HG03175 (cell line): ENCODE results near the gene NAA40.

ENCODE experiments used
- ATAC-seq: cut with Tn5 transposase; IDR thresholded peaks from one replicate; pipeline ENCODE4 v1.9.1; 2021; ENCODE audit warnings: mild to moderate bottlenecking, moderate library complexity; ENCODE audit not compliant: unreplicated experiment

Gene NAA40

DNA sequence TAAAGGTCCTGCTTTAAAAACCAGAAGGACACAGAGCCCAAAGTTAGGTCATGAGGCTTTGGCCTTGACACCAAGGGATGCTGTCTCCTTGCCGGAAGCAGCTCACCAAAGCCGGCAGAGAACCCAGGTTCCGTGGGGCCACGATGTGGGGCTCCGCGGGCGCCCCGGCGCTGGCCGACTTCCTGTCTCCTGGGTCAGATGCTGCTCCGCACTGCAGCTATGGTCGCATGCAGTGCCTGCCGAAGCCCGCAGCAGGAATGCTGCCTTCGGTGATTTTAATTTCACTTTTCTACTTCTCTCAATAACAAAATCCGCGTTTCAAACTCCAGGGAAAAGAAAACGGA is 47.0 kb downstream of the NAA40 start:
- peak; percentile 53 for ATAC-seq

DNA sequence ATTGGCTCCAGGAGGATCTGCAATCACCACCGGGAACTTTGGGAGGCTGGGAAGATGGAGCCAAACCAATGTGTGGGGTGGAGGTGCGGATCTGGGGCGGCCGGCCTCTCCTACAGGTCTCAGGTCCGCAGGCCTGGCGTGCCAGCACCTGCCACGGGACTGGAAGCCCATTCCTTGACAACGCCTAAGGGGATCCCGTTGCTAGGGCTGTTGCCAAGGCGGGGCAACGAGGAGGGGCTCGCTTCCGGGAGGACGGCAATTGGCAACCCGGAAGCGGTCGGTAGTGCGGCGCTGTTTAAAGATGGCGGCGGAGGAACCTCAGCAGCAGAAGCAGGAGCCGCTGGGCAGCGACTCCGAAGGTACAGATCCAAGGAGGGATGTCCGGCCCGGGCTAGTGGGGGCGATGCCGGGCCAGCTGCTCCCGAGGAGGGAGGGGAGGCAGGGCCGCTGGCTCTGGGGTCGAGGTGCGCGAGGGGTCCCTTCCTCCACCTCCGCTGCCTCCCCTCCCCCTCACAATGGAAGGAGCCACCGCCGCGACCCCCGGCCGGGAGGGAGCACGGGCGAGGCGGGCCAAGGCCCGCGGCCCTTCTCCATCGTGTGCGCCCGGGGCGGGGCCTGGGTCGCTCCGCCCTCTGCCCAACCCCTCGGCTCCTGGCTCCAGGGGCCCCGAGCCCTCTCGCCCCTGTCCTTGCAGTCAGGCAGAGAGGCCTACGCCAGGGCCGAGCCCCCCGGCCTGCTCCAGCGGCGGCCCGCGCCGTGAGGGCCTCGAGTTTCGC is 47.5 kb downstream of the NAA40 start, which contains the start of gene OTUB1:
Gene OTUB1 (plus strand): TSS at position 283 of the 776 bp plus-strand sequence. CDS start 19 bp downstream, at position 302.
- peak; percentile 91 for ATAC-seq

DNA sequence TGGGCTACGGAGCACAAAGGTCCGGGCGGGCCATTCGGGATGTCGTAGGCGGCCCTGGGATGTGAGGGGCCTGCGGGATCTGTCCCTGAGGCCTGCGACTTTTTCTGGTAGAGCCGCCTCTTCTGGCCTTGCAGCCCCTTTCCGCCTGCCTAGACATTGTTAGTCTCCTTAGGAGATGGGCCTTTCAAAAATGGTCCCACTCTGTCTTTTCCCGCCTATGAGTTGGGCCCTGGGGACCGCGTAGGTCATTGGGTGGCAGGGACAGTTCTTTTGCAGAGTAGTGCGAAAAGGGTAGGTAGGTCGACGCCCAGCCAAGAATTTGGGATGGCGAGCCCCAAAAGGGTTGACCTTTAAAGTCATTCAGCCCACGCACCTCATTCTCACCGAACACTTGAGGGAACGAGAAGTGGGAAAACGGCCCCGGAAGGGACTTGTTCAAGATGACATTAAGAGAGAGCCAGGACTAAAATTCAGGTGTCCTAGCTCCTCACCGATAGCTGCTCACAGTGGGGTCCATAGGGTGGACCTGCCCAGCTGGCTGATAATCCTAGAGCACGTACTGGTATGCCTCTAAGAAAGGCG is 48.2 kb downstream of the NAA40 start:
- ATAC-seq = no peak

DNA sequence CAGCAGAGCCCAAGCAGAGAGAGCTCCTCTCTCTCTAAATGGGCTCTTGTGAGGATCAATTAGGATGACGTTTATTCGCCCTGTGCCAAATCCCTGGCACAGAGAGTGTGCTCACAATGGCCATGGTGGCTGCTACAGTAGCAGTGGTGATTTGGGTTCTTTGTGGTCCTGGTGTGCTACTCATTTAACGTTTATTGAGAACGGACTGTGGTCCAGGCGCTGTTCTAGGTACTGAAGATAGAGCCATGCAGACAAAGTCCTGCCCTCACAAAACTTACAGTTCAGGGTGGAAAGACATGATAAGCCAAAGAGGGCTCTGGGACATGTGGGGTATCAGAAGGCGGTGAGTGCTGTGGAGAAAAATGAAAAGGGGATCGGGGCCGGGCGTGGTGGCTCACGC is 52.8 kb downstream of the NAA40 start:
- ATAC-seq = no peak

DNA sequence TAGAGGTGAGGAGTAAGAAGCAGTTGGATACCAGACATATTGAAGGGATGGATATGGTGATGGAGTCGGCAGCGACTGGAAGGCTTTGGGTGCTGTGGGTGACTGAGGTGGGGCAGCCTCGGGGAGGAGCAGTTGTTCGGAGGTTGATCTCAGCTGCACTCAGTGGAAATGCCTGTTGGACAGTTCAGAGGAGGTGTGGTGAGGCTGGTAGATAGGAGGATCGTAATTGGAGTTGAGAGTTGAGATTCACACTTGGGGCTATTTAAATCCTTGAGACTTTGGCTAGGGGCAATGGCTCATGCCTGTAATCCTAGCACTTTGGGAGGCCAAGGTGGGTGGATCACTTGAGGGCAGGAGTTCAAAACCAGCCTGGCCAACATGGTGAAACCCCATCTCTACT is 54.3 kb downstream of the NAA40 start:
- no peak for ATAC-seq

DNA sequence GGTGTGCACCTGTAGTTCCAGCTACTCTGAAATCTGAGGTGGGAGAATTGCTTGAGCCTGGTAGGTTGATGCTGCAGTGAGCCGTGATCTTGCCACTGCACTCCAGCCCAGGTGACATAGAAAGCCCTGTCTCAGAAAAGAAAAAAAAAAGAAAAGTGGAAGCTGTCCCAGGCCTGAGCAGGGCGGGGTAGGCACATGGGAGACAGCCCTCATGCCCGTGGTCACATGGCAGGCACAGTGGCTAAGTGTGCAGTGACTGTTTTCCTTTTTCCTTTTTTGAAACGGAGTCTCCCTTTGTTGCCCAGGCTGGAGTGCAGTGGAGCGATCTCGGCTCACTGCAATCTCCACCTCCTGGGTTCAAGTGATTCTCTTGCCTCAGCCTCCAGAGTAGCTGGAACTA is 55.2 kb downstream of the NAA40 start:
- ATAC-seq = no peak

DNA sequence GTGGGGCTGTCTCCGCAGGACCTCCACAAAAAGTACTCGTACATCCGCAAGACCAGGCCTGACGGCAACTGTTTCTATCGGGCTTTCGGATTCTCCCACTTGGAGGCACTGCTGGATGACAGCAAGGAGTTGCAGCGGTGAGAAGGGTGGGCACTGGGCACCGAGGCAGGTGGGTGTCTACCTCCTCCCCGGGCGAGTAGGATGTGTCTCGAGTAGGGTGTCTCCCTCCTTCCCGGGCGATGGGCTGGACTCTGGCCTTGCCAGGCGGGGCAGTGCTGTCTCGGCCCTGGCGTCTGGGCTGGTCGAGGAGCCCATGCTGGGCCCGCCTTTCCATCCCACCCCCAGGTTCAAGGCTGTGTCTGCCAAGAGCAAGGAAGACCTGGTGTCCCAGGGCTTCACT is 57.7 kb downstream of the NAA40 start:
- ATAC-seq = no peak

DNA sequence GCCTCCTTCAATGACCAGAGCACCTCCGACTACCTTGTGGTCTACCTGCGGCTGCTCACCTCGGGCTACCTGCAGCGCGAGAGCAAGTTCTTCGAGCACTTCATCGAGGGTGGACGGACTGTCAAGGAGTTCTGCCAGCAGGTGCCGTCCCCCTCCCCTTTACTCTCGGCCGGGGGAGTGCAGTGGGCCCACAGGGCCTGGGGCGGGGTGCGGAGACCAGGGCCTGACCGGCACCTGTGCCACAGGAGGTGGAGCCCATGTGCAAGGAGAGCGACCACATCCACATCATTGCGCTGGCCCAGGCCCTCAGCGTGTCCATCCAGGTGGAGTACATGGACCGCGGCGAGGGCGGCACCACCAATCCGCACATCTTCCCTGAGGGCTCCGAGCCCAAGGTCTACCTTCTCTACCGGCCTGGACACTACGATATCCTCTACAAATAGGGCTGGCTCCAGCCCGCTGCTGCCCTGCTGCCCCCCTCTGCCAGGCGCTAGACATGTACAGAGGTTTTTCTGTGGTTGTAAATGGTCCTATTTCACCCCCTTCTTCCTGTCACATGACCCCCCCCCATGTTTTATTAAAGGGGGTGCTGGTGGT is 58.4 kb downstream of the NAA40 start:
- no peak for ATAC-seq

DNA sequence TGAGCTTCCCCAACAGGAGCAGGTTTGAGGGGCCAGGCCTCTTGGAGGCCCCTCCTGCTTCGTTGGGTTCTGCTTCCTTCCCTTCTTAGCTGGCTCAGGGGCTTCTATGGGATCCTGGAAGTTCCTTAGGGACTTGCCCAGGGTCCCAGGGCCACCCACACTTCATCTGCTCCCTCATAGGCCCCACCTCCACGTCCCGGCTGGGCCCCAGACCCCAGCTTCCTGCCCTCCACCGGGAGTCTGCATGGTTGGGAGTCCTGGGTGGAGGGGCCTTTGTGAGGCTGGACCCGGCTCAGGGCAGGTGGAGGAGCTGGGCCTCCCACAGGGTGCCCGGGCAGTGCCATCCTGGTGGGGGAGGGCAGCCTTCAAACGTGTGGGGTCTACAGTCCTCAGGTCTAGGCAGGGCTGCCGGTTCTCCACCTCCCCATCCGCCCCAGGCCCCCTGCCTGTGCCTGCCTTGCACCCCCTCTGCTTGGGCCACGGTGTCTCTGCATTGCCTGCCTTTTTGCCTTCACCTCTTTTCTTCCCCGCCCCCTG is 59.1 kb downstream of the NAA40 start:
- no peak for ATAC-seq

DNA sequence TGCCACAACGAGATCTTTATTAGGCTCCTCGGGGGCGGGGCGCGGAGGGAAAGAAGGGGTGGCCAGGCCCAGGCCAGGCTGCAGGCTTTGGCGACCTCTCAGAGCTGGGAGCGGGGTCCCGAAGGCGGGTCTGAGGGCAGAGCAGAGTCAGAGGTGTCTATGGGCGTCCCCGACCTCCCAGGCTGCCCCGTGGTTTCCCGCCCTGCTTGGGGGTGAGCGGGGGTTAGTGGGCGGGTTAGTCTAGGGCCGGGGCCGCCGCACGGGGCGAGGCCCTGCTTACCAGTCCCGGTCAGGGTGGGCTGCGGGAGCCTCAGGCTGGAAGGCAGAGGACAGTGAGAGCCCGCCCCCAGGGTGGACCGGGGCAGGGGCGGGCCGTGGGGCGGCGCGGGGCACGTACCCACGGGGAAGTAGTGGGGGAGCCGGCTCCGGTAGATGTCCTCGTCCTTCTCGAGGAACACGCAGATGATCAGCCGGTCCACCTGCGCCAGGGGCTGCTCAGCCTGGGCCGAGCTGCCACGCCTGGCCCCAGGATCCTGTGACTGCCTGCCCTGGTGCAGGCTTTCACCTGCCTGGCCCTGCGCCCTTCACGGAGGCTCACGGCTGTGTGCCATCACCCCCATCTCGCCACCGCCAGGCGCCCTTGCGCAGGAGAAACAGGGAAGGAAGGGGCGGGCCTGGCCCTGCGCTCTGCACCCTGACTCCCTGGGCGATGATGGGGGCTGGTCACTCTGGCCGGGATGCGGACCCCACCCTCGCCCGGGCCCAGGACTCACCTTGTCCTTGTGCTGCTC is 60.0 kb downstream of the NAA40 start:
- no peak for ATAC-seq

DNA sequence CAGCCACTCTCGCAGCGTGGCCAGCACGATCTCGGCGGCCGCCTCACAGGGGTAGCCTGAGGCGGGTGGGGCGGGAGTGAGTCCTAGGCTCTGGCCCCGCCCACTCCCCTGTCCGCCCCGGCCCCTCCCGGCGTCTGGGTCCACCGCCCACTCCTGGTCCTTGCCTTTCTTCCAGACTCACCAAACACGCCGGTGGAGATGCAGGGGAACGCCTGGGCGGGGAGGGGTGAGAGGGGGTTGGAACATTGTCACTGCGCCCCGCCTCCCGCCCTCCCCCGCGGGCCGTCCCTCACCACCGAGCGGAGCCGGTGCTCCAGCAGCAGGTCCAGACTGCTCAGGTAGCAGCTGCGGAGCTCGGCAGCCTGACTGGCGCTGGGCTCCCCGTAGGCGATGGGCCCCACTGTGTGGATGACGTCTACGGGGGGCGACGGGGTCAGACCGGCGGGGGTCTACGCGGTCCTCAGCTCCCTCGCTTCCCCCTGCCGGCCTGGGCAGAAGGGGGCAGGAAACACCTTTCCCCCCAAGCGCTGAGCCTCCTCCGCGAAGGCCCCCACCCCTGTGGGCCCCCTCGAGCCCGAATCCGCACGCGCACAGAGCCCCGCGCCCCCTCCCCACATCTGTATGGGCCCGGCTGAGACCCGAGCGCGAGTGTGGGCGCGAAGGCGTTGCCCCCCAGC is 60.7 kb downstream of the NAA40 start:
- no peak for ATAC-seq

DNA sequence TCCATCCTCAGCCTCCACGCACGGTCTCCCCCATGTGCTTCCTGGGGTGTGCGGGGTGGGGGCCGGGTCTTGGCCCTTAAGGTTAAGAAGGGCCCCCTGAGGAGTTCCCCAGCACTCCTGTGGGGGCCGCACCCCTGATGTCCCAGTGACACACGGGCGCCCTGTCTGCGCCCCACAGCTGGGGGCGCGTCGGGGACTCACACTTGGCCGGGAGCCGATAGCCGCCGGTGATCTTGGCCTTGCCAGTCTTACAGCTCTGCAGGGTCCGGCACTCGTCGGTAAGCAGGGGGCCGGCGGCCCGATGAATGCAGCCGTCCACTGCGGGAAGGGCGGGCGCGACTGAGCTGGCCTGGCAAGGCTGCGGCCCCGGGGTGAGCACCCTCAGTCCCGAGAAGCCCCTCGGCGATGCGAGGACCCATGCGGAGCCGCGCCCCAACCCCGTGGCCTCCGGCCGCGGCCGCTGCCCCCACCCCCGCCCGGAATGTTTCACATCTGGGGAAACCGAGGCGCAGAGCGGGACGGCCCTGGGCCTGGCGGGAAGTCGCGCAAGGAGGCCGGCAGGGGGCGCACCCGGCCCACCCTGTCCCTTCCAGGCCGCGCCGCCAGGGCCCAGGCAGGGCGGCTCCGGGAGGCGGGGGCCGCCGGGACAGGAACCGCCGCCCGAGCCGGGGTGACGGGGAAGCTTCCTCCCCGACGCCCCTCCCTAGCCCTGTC is 61.4 kb downstream of the NAA40 start:
- ATAC-seq = peak; percentile 65

DNA sequence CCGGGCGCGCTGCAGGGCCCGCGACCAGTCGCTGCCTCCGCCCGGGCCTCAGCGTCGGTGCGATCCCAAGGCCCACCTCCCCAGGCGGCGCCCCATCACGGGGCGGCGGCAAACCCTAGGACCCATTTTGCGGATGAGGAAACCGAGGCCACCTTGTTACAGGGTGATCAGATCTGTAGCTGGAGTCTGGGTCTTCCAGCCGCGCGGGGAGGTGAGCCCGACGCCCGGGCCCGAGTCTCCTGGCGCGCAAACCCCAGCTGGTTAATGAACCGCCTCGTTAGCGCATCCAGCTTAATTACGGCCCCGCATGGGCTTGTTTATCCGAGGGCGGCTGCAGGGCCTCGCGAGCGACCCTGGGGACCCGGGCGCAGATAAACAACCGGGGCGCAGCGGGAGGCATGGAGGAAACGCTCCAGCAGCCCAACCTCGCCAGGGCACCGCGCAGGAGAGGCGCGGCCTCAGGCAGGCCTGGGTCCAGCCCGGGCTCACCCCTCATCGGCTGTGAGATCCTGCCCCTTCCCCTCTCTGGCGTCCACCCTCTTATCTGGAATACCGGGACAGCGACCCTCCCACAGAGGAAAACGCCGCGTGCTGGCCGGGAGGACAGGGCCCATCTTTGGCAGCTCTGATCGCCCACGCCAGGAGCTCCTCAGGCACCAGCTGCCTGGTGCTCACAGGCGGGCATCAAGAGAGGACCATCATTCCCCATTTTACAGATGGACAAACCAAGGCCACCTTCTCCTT is 62.1 kb downstream of the NAA40 start:
- peak; percentile 8 for ATAC-seq

DNA sequence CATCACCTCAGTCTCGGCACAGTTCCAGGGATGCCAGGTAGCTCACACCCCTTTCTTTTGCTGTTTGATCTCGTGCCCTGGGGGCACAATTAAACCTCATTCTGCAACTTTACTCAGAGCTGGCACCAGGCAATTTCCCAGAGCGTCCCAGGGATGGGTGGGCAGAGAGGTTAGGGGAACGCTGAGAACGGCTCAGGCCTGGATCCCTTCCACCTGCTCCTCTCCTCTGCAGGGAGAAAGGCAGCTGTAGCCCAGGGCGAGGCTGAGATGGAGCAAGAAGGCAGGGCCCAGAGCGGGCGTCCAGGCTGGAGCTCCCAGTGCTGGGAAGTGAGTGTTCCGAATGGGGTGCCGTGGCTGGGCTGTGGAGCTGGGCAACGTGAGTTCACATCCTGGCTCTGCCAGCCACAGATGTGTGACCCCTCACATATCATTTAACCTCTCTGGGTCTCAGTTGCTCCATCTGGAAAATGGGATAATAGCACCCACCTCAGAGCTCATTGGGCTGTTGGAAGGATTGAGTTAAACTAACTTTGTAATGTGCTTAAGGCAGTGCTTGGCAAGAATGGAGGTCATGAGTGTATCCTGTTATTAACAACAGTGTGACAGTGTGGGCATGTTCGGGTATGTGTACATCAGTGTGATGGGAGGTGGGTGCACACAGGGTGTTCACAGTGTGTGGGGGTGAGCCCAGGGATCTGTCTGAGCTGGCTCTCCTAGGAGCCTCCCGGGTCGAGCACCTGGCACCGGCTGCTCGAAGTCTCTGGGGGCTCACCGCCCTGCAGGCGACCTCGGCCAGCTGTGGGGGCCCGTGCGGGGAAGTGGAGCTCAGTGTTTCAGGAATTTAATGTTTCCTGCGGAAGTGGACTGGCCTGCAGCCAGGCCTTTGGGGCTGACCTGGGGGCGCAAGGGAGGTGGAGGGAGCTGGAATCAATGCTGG is 63.0 kb downstream of the NAA40 start:
- no peak for ATAC-seq

DNA sequence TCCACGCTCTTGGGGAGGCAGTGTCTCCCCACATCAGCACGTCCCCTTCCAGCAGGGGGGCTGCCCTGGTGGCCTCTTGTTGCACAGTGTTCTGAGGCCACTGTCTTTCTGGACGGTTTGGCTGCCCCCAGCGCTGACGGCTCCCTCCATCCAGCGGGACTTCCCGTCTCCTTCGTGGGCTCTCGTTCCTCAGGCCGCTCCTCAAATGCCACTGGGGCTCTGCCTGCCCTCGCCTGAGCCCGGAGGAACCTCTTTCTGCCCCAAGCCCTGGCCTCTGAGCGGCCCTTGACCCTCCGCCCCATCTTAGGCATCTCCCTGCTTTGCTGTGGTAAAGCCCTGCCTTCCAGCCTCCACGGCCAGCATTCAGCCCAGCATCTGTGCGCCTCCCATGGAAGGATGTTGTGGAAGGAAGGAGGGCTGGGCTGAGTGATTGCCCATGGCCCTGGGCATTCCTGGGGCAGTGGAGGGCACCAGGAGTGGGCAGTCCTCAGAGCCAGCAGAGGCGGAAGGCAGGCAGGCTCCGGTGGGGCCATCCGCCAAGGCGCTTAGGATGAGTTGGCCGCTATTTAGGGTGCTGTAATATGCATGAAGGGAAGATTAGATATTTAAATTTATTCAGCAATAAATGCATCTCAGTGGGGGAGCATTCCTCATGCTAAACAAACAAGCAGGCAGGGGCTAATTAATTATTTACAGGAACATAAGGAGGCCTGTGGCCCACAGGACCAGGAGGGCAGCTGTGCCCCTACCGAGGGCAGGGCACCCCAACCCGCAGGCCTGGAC is 65.2 kb downstream of the NAA40 start:
- no peak for ATAC-seq

DNA sequence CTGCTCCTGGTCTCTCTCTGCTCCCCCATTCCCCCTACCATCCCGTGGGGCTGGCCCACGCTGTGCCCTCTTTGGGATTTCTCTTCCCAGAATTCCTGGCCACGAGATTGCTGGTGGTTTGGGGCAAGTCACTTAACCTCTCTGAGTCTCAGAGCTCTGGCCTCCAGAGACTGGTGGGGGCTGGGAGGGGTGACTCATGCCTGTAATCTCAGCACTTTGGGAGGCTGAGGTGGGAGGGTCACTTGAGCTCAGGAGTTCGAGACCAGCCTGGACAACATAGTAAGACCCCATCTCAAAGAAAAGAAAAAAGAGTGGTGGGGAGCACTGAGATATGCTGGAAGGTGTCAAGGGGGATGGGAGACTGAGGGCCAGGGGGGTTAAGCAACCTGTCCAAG is 65.8 kb downstream of the NAA40 start:
- no peak for ATAC-seq

DNA sequence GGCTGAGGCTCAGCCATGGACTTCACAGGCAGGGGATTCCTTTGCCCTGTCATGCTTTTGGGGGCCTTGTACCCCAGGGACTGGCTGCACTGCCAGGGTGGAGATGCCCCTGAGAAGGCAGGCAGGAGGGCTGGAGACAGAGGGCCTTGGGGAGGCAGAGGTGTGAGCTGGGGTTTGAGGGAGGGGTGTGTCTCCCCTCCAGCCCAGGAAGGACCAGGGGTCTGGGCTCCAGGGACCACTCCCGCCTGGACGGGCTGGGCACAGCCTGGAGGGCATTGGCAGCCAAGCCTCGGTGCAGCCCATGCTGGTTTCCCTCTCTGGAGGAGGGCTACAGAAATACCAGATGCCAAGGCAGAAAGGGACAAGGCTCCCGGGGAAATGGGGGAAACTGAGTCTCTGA is 66.9 kb downstream of the NAA40 start:
- ATAC-seq = no peak

DNA sequence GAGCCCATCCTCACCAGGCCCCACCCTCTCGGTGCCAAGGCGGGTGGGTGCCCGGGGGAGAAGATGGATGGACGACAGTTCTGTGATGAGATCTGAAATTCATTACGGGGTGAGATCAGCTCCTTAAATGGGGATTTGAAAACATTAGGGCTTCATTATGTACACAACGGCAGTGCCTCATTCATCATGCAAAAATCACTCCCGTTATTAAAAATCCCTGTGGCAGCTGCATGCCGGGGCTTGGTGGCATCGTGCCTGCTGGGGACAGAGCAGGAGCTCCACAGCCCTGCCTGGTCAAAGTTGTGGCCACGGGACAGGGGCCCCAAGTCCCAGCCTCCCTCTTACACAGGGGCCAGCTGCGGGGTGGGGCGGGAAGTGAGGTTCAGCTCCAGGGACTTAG is 67.6 kb downstream of the NAA40 start:
- ATAC-seq = no peak
